Measurements from ENCODE around the gene HKDC1.

- TF ChIP-seq CTCF (IDR thresholded peaks at IDR 0.05) (no peak), EP300 (IDR thresholded peaks at IDR 0.05) (no peak), POLR2AphosphoS5 (IDR thresholded peaks at IDR 0.05) (no peak), POLR2A (IDR thresholded peaks at IDR 0.05) (no peak)
Observed at GRCh38 chr10:69213591-69214311, 6.4 kb upstream of the HKDC1 start.

Measured in gastroesophageal sphincter (tissue), 3 donors.